Fibroblast of lung (primary cell): ENCODE measurements around the gene VAV2. TPM values are rescaled to one million over a fixed set of nuclear protein-coding genes. Genes with fewer than 3 reads are reported as not detected.

Experiments used
- DNase-seq, 2 donors: peaks; one replicate each; pipeline versions ENCODE4 v3.0.0 to v3.0.0-alpha.2; 2010; ENCODE audit warnings: low read depth in 2 of 2
- H2AFZ ChIP-seq: 2 replicates; pipeline ENCODE4 v1.5.1; 2012; ENCODE audit warnings: low read length, control low read depth, inconsistent platforms
- H3K27ac ChIP-seq: 2 replicates; pipeline ENCODE4 v1.5.1; 2011; ENCODE audit warnings: low read length, control low read depth; ENCODE audit not compliant: insufficient read depth
- H3K27me3 ChIP-seq: 2 replicates; pipeline ENCODE4 v1.5.1; 2011; ENCODE audit warnings: mild to moderate bottlenecking, low read length; ENCODE audit not compliant: control insufficient read depth, insufficient read depth
- H3K36me3 ChIP-seq: 2 replicates; pipeline ENCODE4 v1.5.1; 2011; ENCODE audit warnings: low read length; ENCODE audit not compliant: control insufficient read depth, insufficient read depth
- H3K4me1 ChIP-seq: 2 replicates; pipeline ENCODE4 v1.5.1; 2011; ENCODE audit warnings: low read length; ENCODE audit not compliant: control insufficient read depth, insufficient read depth; ENCODE audit errors: extremely low read depth
- H3K4me2 ChIP-seq: 2 replicates; pipeline ENCODE4 v1.5.1; 2011; ENCODE audit warnings: low read length, control low read depth; ENCODE audit not compliant: insufficient read depth; ENCODE audit errors: extremely low read depth
- H3K4me3 ChIP-seq, 4 experiments: fragments of 200-600 bp in 1 of 4; sonication (generic) in 1 of 4; replicated peaks in 1 of 4; 2 replicates each; pipeline ENCODE4 v1.5.1; 2011 to 2016; ENCODE audit warnings: low read length in 4 of 4, low read depth in 3 of 4, mild to moderate bottlenecking in 3 of 4, control low read depth in 2 of 4, inconsistent platforms in 1 of 4, mixed read lengths in 1 of 4; ENCODE audit not compliant: insufficient read depth in 1 of 4; ENCODE audit errors: control extremely low read depth in 1 of 4
- H3K79me2 ChIP-seq: 2 replicates; pipeline ENCODE4 v1.5.1; 2012; ENCODE audit warnings: mild to moderate bottlenecking, low read length, inconsistent platforms; ENCODE audit not compliant: control insufficient read depth, insufficient read depth
- H3K9ac ChIP-seq: 2 replicates; pipeline ENCODE4 v1.5.1; 2011; ENCODE audit warnings: mild to moderate bottlenecking, low read length, control low read depth; ENCODE audit not compliant: insufficient read depth
- H3K9me3 ChIP-seq: 2 replicates; pipeline ENCODE4 v1.5.1; 2012; ENCODE audit warnings: low read depth, low read length; ENCODE audit not compliant: control insufficient read depth, insufficient read depth
- H4K20me1 ChIP-seq: 2 replicates; pipeline ENCODE4 v1.5.1; 2011; ENCODE audit warnings: low read length; ENCODE audit not compliant: control insufficient read depth, insufficient read depth; ENCODE audit errors: extremely low read depth
- CTCF ChIP-seq, 2 donors: IDR thresholded peaks in 1 of 2; conservative IDR thresholded peaks in 1 of 2; 1 replicate in 1 of 2; 2 replicates in 1 of 2; pipeline ENCODE4 v1.5.1; 2011 to 2012; ENCODE audit warnings: low read length in 2 of 2, control low read depth in 1 of 2, inconsistent platforms in 1 of 2, low read depth in 1 of 2, mild to moderate bottlenecking in 1 of 2
- EZH2 ChIP-seq: IDR thresholded peaks from 2 replicates; pipeline ENCODE4 v1.5.1; 2012; ENCODE audit warnings: low read length, control low read depth, mild to moderate bottlenecking; ENCODE audit errors: missing control alignments
- polyA plus RNA-seq, 2 donors: library from polyadenylated mRNA; depleted of rRNA in 1 of 2; stranded (reverse) in 1 of 2; unstranded in 1 of 2; fragments of >200 nt; gene quantifications; 2 replicates each; pipeline ENCODE4 v1.2.1, GENCODE V29; 2011 to 2012; ENCODE audit warnings: missing spikeins in 1 of 2
- total RNA-seq: library from RNA; depleted of rRNA; stranded (reverse); fragments of >200 nt; gene quantifications from 2 replicates; pipeline ENCODE4 v1.2.1, GENCODE V29; 2014

The VAV2 gene
- total and polyA plus RNA-seq, 2 donors (not counting 1 experiment from before 2014, with no cell fraction given): 13.7 to 17.7 TPM

- Histone ChIP-seq H3K9me3 (no peaks in the 10 kb centered on the region), H3K27ac (no peak overlapping the region), H3K4me2 (no peak overlapping the region), H3K9ac (no peak overlapping the region), H4K20me1 (no peaks in the 10 kb centered on the region), H3K36me3 (peaks cover 2% of the 10 kb centered on the region), H3K4me1 (no peaks in the 10 kb centered on the region), H2AFZ (no peak overlapping the region), H3K4me3 (no peak overlapping the region), H3K27me3 (no peaks in the 10 kb centered on the region), H3K79me2 (no peaks in the 10 kb centered on the region)
- TF ChIP-seq EZH2 (no peak), CTCF (conservative IDR thresholded peaks at IDR 0.05 in 1 of 2, IDR thresholded peaks at IDR 0.05 in 1 of 2; ENCODE audit: low read depth in 1 of 2, low read length in 2 of 2) (no peak)
- DNase-seq: no peak
These were observed 159.2 kb downstream of the VAV2 start for GRCh38 chr9:133832877-133833276.

GRCh38 chr9:133830711-133831110 is 161.4 kb downstream of the VAV2 start:
- no peaks in the 10 kb centered on the region for H3K27me3 ChIP-seq
- no peak overlapping the region for H3K4me2 ChIP-seq
- no peak overlapping the region for H2AFZ ChIP-seq
- TF ChIP-seq EZH2 (no peak), CTCF (conservative IDR thresholded peaks at IDR 0.05 in 1 of 2, IDR thresholded peaks at IDR 0.05 in 1 of 2; ENCODE audit: low read depth in 1 of 2, low read length in 2 of 2) (no peak)
- no peak overlapping the region for H3K4me3 ChIP-seq
- no peaks in the 10 kb centered on the region for H3K9me3 ChIP-seq
- no peaks in the 10 kb centered on the region for H3K79me2 ChIP-seq
- no peaks in the 10 kb centered on the region for H4K20me1 ChIP-seq
- H3K4me1 ChIP-seq: peaks cover 2% of the 10 kb centered on the region
- no peak overlapping the region for H3K27ac ChIP-seq
- peaks cover 2% of the 10 kb centered on the region for H3K36me3 ChIP-seq
- DNase-seq: no peak
- no peak overlapping the region for H3K9ac ChIP-seq

- Histone ChIP-seq H3K79me2 (no peaks in the 10 kb centered on the region), H3K27me3 (no peaks in the 10 kb centered on the region), H3K4me2 (no peak overlapping the region), H4K20me1 (no peaks in the 10 kb centered on the region), H3K36me3 (peaks cover 2% of the 10 kb centered on the region), H3K27ac (no peak overlapping the region), H3K9me3 (no peaks in the 10 kb centered on the region), H2AFZ (no peak overlapping the region), H3K4me3 (no peak overlapping the region), H3K4me1 (peaks cover 2% of the 10 kb centered on the region), H3K9ac (no peak overlapping the region)
- TF ChIP-seq EZH2 (no peak), CTCF (conservative IDR thresholded peaks at IDR 0.05 in 1 of 2, IDR thresholded peaks at IDR 0.05 in 1 of 2; ENCODE audit: low read depth in 1 of 2, low read length in 2 of 2) (no peak)
- DNase-seq: no peak
These were observed 161.8 kb downstream of the VAV2 start for GRCh38 chr9:133830310-133830709.
